HepG2 (cell line): ENCODE data around the gene N4BP2L1. TPM values are rescaled to one million over a fixed set of nuclear protein-coding genes. Genes with fewer than 3 reads are reported as not detected.

Experiments used
- ATF6 ChIP-seq: sonication (generic); formaldehyde crosslinking; conservative IDR thresholded peaks from 2 replicates; pipeline ENCODE4 v1.4.0; 2020; ENCODE audit warnings: missing genetic modification reagents
- BRD4 ChIP-seq: sonication (generic); formaldehyde crosslinking; IDR thresholded peaks from 2 replicates; pipeline ENCODE4 v1.4.0; 2020; ENCODE audit warnings: missing genetic modification reagents
- CCAR2 ChIP-seq: fragments of 200-400 bp; formaldehyde crosslinking; optimal IDR thresholded peaks from 2 replicates; pipeline ENCODE3; 2018; ENCODE audit warnings: low read depth, mild to moderate bottlenecking, low read length, moderate library complexity
- ELF3 ChIP-seq: IDR thresholded peaks from 2 replicates; pipeline ENCODE4 v1.6.1; 2016; ENCODE audit warnings: missing genetic modification reagents, missing compliant biosample characterization
- ELF4 ChIP-seq: sonication (generic); formaldehyde crosslinking; IDR thresholded peaks from 2 replicates; pipeline ENCODE4 v1.5.0; 2020; ENCODE audit warnings: missing genetic modification reagents, mild to moderate bottlenecking, moderate library complexity, borderline replicate concordance
- GATAD2A ChIP-seq: IDR thresholded peaks from 2 replicates; pipeline ENCODE4 v1.6.1; 2016
- HNRNPL ChIP-seq: fragments of 200-400 bp; formaldehyde crosslinking; IDR thresholded peaks from 2 replicates; pipeline ENCODE4 v1.6.1; 2017; ENCODE audit warnings: mild to moderate bottlenecking, low read depth, low read length
- JUN ChIP-seq: sonication (generic); formaldehyde crosslinking; IDR thresholded peaks from 2 replicates; pipeline ENCODE4 v1.4.0; 2020; ENCODE audit warnings: mild to moderate bottlenecking, missing genetic modification reagents
- KDM2A ChIP-seq: sonication (generic); formaldehyde crosslinking; IDR thresholded peaks from 2 replicates; pipeline ENCODE4 v1.4.0; 2020; ENCODE audit warnings: low read depth, missing genetic modification reagents, borderline replicate concordance
- LCORL ChIP-seq, 2 experiments: fragments of 450-650 bp in 1 of 2; sonication (generic) in 1 of 2; formaldehyde crosslinking in 1 of 2; IDR thresholded peaks; 2 replicates each; pipeline versions ENCODE4 v1.5.0 to v1.6.1; 2017 to 2020; ENCODE audit warnings: antibody characterized with exemption in 1 of 2, missing genetic modification reagents in 1 of 2
- MED1 ChIP-seq: sonication (generic); formaldehyde crosslinking; IDR thresholded peaks from 2 replicates; pipeline ENCODE4 v1.4.0; 2020; ENCODE audit warnings: missing genetic modification reagents
- NR3C1 ChIP-seq: sonication (generic); formaldehyde crosslinking; IDR thresholded peaks from 2 replicates; pipeline ENCODE4 v1.4.0; 2020; ENCODE audit warnings: missing genetic modification reagents
- PLRG1 ChIP-seq: fragments of 450-650 bp; conservative IDR thresholded peaks from 2 replicates; pipeline ENCODE4 v1.6.1; 2016
- TAF1 ChIP-seq: sonication (generic); formaldehyde crosslinking; IDR thresholded peaks from 2 replicates; pipeline ENCODE4 v1.4.0; 2020; ENCODE audit warnings: missing genetic modification reagents
- ZFX ChIP-seq: sonication (generic); formaldehyde crosslinking; IDR thresholded peaks from 2 replicates; pipeline ENCODE4 v1.4.0; 2020; ENCODE audit warnings: mild to moderate bottlenecking, low read depth, missing genetic modification reagents, moderate library complexity
- ZNF180 ChIP-seq: sonication (generic); formaldehyde crosslinking; IDR thresholded peaks from 2 replicates; pipeline ENCODE4 v1.4.0; 2020; ENCODE audit warnings: low read depth, missing genetic modification reagents, borderline replicate concordance
- ZNF451 ChIP-seq: sonication (generic); formaldehyde crosslinking; IDR thresholded peaks from 2 replicates; pipeline ENCODE4 v1.5.0; 2020; ENCODE audit warnings: mild to moderate bottlenecking, missing genetic modification reagents
- ZNF652 ChIP-seq: IDR thresholded peaks from 2 replicates; pipeline ENCODE4 v1.6.1; 2016; ENCODE audit warnings: low read depth, borderline replicate concordance
- ZNF713 ChIP-seq: sonication (generic); formaldehyde crosslinking; IDR thresholded peaks from 2 replicates; pipeline ENCODE4 v1.4.0; 2020; ENCODE audit warnings: mild to moderate bottlenecking, missing genetic modification reagents
- ZNF772 ChIP-seq: sonication (generic); formaldehyde crosslinking; IDR thresholded peaks from 2 replicates; pipeline ENCODE4 v1.5.0; 2020; ENCODE audit warnings: mild to moderate bottlenecking, missing genetic modification reagents
- ZNF839 ChIP-seq: sonication (generic); formaldehyde crosslinking; IDR thresholded peaks from 2 replicates; pipeline ENCODE4 v1.4.0; 2020; ENCODE audit warnings: missing genetic modification reagents, mild to moderate bottlenecking, borderline replicate concordance
- ZNF878 ChIP-seq: sonication (generic); formaldehyde crosslinking; IDR thresholded peaks from 2 replicates; pipeline ENCODE4 v1.8.1; 2023; ENCODE audit warnings: mild to moderate bottlenecking, missing genetic modification reagents, moderate library complexity
- ZSCAN20 ChIP-seq: sonication (generic); formaldehyde crosslinking; IDR thresholded peaks from 2 replicates; pipeline ENCODE4 v1.4.0; 2020; ENCODE audit warnings: missing genetic modification reagents, mild to moderate bottlenecking, borderline replicate concordance
- polyA plus RNA-seq, 8 experiments: library from polyadenylated mRNA; depleted of rRNA in 3 of 8; stranded (reverse) in 7 of 8; unstranded in 1 of 8; fragments of >200 nt; fragmentation: Illumina TruSeq in 4 of 8; extraction: Trizol in 4 of 8; gene quantifications; 2 replicates each; pipeline versions ENCODE4 v1.2.1 to v1.2.3, GENCODE V29; 2011 to 2016; ENCODE audit warnings: low read depth in 4 of 8, missing spikeins in 1 of 8, mixed read lengths in 1 of 8; ENCODE audit not compliant: insufficient read depth in 1 of 8
- total RNA-seq, 5 experiments: library from RNA; depleted of rRNA; stranded (reverse); fragments of >200 nt; fragmentation: Illumina TruSeq; extraction: Trizol; gene quantifications; 2 replicates each; pipeline ENCODE4 v1.2.3, GENCODE V29; 2016; ENCODE audit warnings: low read depth in 1 of 5
- TF ChIP-seq, protein P1 (sequence below): sonication (generic); formaldehyde crosslinking; IDR thresholded peaks from 2 replicates; pipeline ENCODE4 v1.5.0; 2020; ENCODE audit warnings: mild to moderate bottlenecking, missing genetic modification reagents

The N4BP2L1 gene
- total and polyA plus RNA-seq, 2 of the 13 experiments (the other 11 are each of a cell fraction or from before 2014, with no cell fraction given) = 13.2 to 34.5 TPM

DNA sequence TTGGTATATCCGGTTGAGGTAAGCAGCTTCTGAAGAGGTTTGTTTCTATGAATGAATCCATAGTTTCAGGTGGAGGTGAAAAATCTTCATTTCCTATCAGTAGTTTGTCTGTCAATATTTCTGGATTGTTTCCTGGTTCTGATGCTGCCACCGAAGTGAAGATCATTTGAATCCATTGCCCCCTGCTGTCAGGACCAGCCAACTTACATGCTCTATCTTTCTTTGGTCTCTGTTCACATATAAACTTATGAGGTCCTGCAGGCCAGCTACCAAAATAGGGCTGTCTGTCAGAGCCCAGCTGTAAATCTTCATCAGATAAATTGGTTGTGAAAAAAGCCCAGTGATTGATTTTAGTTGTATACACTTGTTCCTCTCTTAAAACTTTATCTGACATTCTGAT lies 15.2 kb upstream of the N4BP2L1 start (continued):
- no peak for TF ChIP-seq BRD4 (CRISPR knock-in tag)
- TF ChIP-seq ELF4 (CRISPR knock-in tag) = no peak
- no peak for TF ChIP-seq ZNF451 (CRISPR knock-in tag)
- TF ChIP-seq ZNF878 (CRISPR knock-in tag) = no peak
- no peak for TF ChIP-seq KDM2A
- TF ChIP-seq, protein P1, sequence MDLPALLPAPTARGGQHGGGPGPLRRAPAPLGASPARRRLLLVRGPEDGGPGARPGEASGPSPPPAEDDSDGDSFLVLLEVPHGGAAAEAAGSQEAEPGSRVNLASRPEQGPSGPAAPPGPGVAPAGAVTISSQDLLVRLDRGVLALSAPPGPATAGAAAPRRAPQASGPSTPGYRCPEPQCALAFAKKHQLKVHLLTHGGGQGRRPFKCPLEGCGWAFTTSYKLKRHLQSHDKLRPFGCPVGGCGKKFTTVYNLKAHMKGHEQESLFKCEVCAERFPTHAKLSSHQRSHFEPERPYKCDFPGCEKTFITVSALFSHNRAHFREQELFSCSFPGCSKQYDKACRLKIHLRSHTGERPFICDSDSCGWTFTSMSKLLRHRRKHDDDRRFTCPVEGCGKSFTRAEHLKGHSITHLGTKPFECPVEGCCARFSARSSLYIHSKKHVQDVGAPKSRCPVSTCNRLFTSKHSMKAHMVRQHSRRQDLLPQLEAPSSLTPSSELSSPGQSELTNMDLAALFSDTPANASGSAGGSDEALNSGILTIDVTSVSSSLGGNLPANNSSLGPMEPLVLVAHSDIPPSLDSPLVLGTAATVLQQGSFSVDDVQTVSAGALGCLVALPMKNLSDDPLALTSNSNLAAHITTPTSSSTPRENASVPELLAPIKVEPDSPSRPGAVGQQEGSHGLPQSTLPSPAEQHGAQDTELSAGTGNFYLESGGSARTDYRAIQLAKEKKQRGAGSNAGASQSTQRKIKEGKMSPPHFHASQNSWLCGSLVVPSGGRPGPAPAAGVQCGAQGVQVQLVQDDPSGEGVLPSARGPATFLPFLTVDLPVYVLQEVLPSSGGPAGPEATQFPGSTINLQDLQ (CRISPR knock-in tag) = no peak
- TF ChIP-seq ZNF180 (CRISPR knock-in tag) = no peak
- no peak for TF ChIP-seq ATF6 (CRISPR knock-in tag)
- TF ChIP-seq ZNF772 = no peak
- 0 out of 2 replicates have a peak, but pooled peaks have one; percentile 19 for TF ChIP-seq MED1 (CRISPR knock-in tag)
- TF ChIP-seq NR3C1 (CRISPR knock-in tag) = no peak
- no peak for TF ChIP-seq ZNF713 (CRISPR knock-in tag)
- no peak for TF ChIP-seq CCAR2
- TF ChIP-seq ZFX (CRISPR knock-in tag) = no peak
- TF ChIP-seq LCORL (IDR thresholded peaks at IDR 0.05) = no peak
- TF ChIP-seq LCORL (CRISPR knock-in tag; IDR thresholded peaks at IDR 0.05) = 0 out of 2 replicates have a peak, but pooled peaks have one; percentile 31
- TF ChIP-seq ZNF839 (CRISPR knock-in tag) = no peak
- no peak for TF ChIP-seq ZSCAN20
- no peak for TF ChIP-seq JUN (CRISPR knock-in tag)
- no peak for TF ChIP-seq TAF1 (CRISPR knock-in tag)
- peak; percentile 41; the same call in 1 of the 2 replicates for TF ChIP-seq GATAD2A
- no peak for TF ChIP-seq HNRNPL
- no peak for TF ChIP-seq ZNF652 (CRISPR knock-in tag)
- no peak for TF ChIP-seq PLRG1
- peak; percentile 96 for TF ChIP-seq ELF3 (CRISPR knock-in tag)
